Stimulated activated CD8-positive, alpha-beta memory T cell treated with anti-CD3 and anti-CD28 coated beads, Interleukin-7, amount 100 ng/mL, for 4 hours (primary cell): ENCODE measurements around the gene TAPBPL.
"Not testable (repeated sequence)": the region's sequence is repeated elsewhere in the genome, so short reads cannot be mapped to it uniquely, and the experiment has no call there.

Source experiments
- DNase-seq, 2 donors: peaks; one replicate each; pipeline ENCODE4 v3.0.0-alpha.2; 2020; ENCODE audit warnings: low read depth in 2 of 2

TAPBPL gene

GRCh38 chr12:6490673-6491072 lies 38.8 kb downstream of the TAPBPL start:
- not testable (repeated sequence) for DNase-seq

DNA sequence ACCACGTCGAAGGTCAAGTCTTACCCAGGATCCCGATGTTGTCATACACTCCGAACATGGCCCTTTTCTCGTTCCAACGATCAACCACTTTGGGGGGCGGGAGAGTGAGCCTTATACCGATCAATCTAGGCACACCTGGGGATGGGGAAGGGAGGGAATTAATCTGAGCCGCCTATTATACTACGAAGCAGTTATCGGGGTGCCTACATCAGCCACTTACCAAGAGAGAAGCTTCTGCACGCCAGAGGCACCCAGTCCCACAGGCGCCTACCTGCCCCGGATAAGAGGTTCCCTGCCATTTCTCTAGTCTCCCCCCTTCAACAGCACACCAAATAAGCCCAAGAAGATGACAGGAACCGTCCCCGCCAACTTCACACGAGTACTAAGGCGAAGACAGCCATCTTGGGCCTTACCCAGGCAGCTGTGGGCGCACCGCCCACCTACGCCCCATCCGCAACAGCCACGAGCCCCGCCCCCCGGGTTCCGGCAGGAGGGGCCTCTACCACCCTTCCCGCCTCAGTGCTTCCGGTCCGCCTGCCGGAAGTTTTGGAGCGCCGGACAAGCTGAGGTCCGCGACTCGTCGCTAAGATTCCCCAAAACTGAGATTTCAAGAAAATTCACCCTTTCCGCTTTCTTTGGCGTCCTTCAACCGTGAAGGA lies 41.1 kb downstream of the TAPBPL start, which contains the start of gene MRPL51:
Gene MRPL51, minus strand, starts transcription at position 425 of the 659 bp plus-strand sequence. Its CDS starts 126 bp downstream, at position 299.
- peak; percentile 93 to 95 for DNase-seq

- peak; percentile 92 for DNase-seq
These were observed 41.8 kb downstream of the TAPBPL start, which contains the start of gene NCAPD2 for GRCh38 chr12:6493497-6494257. NCAPD2 (plus strand) TSS chr12:6494102; CDS start chr12:6495099, 997 bp downstream.

- DNase-seq, result no peak
These were observed 42.5 kb downstream of the TAPBPL start for GRCh38 chr12:6494258-6494743.

- DNase-seq, result no peak
These were observed 43.1 kb downstream of the TAPBPL start for GRCh38 chr12:6494968-6495367.

DNA sequence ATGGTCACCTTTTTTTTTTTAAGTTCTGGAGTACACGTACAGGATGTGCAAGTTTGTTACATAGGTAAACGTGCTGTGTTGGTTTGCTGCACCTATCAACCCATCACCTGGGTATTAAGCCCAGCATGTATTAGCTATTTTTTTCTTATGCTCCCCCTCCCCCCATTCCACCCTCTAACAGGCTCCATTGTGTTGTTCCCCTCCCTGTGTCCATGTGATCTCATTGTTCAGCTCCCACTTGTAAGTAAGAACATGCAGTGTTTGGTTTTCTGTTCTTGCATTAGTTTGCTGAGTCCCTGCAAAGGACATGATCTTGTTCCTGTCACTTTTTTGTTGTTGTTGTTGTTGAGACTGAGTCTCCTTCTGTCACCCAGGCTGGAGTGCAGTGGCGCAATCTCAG lies 45.4 kb downstream of the TAPBPL start:
- DNase-seq, result not testable (repeated sequence)

DNA sequence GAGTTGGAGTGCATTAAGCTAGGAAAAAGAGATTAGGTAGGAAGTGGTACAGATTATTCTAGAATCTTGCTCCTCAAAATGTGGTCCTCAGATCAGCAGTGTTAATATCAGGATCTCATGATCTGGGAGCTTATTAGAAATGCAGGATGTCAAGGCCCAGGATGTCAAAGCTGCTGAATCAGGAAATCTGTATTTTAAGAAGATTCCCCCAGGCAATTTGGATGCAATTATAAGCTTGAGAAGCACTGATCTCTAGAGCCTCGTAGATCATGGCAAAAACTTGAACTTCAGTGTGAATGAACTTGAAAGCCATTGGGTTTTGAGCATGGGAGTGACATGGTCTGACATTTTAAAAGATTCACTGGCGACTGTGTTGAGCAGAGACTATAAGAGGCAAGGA lies 48.6 kb downstream of the TAPBPL start:
- DNase-seq, result no peak

DNA sequence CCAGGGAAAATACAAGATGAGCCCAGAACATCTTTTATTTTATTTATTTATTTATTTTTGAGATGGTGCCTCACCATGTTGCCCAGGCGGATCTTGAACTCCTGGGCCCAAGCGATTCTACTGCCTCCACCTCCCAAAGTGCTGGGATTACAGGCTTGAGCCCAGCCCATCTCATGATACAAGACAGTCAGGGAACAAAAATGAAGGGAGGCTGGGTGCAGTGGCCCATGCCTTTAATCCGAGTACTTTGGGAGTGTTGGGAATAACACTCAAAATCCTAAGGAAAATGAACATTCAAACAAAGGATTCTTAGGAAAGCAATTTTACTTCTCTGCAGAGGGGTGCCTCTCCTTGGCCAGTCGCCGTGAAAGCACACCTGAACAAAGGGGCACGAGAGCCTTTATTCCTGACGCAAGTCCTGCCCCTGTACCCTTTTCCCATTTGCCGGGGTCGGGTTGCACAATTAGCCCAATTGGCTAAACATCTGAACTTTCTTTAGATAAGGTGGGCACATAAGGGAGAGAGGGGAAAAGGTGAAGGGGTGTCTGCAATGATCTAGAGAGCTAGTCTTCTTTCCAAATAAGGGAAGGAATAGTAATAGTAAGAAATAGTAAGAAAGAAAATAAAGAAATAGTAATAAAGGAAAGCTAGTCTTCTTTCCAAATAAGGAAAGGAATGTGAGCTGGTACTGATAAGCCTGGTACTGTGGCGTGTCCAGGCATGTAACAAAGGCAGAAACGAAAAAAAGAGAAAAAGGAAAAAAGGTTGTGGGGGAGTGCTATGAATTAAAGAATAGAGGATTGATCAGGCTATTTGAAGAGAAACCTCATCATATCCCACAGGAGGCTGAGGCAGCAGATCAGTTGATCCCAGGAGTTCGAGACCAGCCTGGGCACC lies 55.5 kb downstream of the TAPBPL start:
- no peak for DNase-seq

DNA sequence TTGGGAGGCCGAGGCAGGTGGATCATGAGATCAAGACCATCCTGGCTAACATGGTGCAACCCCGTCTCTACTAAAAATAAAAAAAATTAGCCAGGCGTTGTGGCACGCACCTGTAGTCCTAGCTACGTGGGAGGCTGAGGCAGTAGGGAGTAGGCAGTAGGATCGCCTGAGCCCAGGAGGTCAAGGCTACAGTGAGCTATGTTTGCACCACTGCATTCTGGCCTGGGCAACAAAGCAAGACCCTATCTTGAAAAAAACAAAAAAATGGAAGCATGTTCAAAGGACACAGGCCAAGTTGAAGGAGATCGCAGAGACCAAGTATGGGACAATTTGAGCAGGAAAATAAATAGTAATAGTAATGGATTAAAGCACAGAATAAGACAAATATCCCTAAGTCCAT lies 56.2 kb downstream of the TAPBPL start:
- DNase-seq, result no peak
